A673 (cell line): ENCODE data around the gene SMAD4. TPM values are rescaled to one million over a fixed set of nuclear protein-coding genes. Genes with fewer than 3 reads are reported as not detected.
"Not testable (repeated sequence)": the region's sequence is repeated elsewhere in the genome, so short reads cannot be mapped to it uniquely, and the experiment has no call there.

Source experiments
- BruUV-seq: library from RNA; stranded (reverse); fragments of 400-500 nt; replicated peaks from 2 replicates; lab custom pipeline; 2021; lab: Mats Ljungman, UMichigan
- CTCF ChIA-PET: fragments of 300-600 bp; sonication (Branson Sonifier 250); formaldehyde crosslinking; loops from one replicate; lab custom pipeline; 2022; ENCODE audit warnings: antibody characterized with exemption; lab: Charles Lee
- POLR2A ChIA-PET: fragments of 300-600 bp; sonication (Branson Sonifier 250); formaldehyde crosslinking; loops from one replicate; lab custom pipeline; 2022; ENCODE audit warnings: antibody characterized with exemption; ENCODE audit not compliant: low non-redundant PET; lab: Charles Lee
- DNase-seq: peaks from one replicate; pipeline ENCODE4 v3.0.0-alpha.2; 2015; ENCODE audit warnings: low spot score
- H3K27ac ChIP-seq: fragments of 200-600 bp; sonication (generic); 2 replicates; pipeline ENCODE4 v1.5.1; 2016; ENCODE audit warnings: mixed run types, low read depth, mild to moderate bottlenecking, mixed read lengths, antibody characterized with exemption, low read length; ENCODE audit not compliant: poor library complexity, severe bottlenecking
- H3K27me3 ChIP-seq: fragments of 200-600 bp; sonication (generic); replicated peaks from 2 replicates; pipeline ENCODE4 v1.6.1; 2017; ENCODE audit warnings: mixed run types, low read depth, mild to moderate bottlenecking, mixed read lengths, antibody characterized with exemption, low read length; ENCODE audit not compliant: insufficient read depth, poor library complexity
- H3K36me3 ChIP-seq: fragments of 200-600 bp; sonication (generic); 2 replicates; pipeline ENCODE4 v1.6.1; 2016; ENCODE audit warnings: mixed run types, mild to moderate bottlenecking, mixed read lengths, antibody characterized with exemption, low read length; ENCODE audit not compliant: insufficient read depth, poor library complexity, severe bottlenecking
- H3K4me1 ChIP-seq: fragments of 200-600 bp; sonication (generic); 2 replicates; pipeline ENCODE4 v1.6.1; 2017; ENCODE audit warnings: mixed run types, mild to moderate bottlenecking, mixed read lengths, antibody characterized with exemption, low read length; ENCODE audit not compliant: insufficient read depth, poor library complexity, severe bottlenecking
- H3K4me3 ChIP-seq: fragments of 200-600 bp; sonication (generic); 2 replicates; pipeline ENCODE4 v1.5.1; 2016; ENCODE audit warnings: low read depth, mixed run types, mild to moderate bottlenecking, mixed read lengths, low read length; ENCODE audit not compliant: poor library complexity, severe bottlenecking
- H3K9me3 ChIP-seq: fragments of 200-600 bp; sonication (generic); 2 replicates; pipeline ENCODE4 v1.6.1; 2016; ENCODE audit warnings: mixed run types, low read depth, mild to moderate bottlenecking, mixed read lengths, antibody characterized with exemption, low read length; ENCODE audit not compliant: poor library complexity, severe bottlenecking
- CTCF ChIP-seq: fragments of 300-800, 200-600 bp; sonication (generic); conservative IDR thresholded peaks from 2 replicates; pipeline ENCODE4 v1.5.1; 2017; ENCODE audit warnings: low read depth, mild to moderate bottlenecking, antibody characterized with exemption, low read length, moderate library complexity, mixed read lengths
- EZH2 ChIP-seq: fragments of 200-600 bp; sonication (generic); IDR thresholded peaks from 2 replicates; pipeline ENCODE4 v1.6.1; 2017; ENCODE audit warnings: borderline replicate concordance, low read depth, mild to moderate bottlenecking, mixed read lengths, antibody characterized with exemption, low read length; ENCODE audit not compliant: poor library complexity, severe bottlenecking
- intact Hi-C: fragments of 100-400 bp; cut with micrococcal nuclease; formaldehyde crosslinking; loops from one replicate; pipeline ENCODE4 v1.10.0; 2022; ENCODE audit not compliant: unreplicated experiment
- total RNA-seq: library from RNA; stranded (reverse); gene quantifications from 2 replicates; pipeline ENCODE4 v1.2.3, GENCODE V29; 2021

The SMAD4 gene
- total RNA-seq, 1 experiment from 2014 or later = 120 TPM

GRCh38 chr18:51108330-51108729 lies 78.3 kb downstream of the SMAD4 start:
- ChIA-PET POLR2A (no interaction called here), CTCF (no interaction called here)
- Histone ChIP-seq H3K36me3 (no peaks in the 10 kb centered on the region), H3K9me3 (no peaks in the 10 kb centered on the region), H3K27ac (no peak overlapping the region), H3K27me3 (no peaks in the 10 kb centered on the region), H3K4me1 (no peaks in the 10 kb centered on the region), H3K4me3 (no peak overlapping the region)
- DNase-seq = no peak
- intact Hi-C loops = loop anchor here (10.0 kb wide), 1 partner anchor 284 kb away; the partner anchor contains the start of gene MRO
- TF ChIP-seq EZH2 = no peak
- no peak for TF ChIP-seq CTCF
- no TSS peak for BruUV-seq

- Histone ChIP-seq H3K9me3 (no peaks in the 10 kb centered on the region), H3K4me3 (peak overlapping the region; percentile 21), H3K4me1 (no peaks in the 10 kb centered on the region), H3K36me3 (no peaks in the 10 kb centered on the region), H3K27ac (no peak overlapping the region), H3K27me3 (no peaks in the 10 kb centered on the region)
- BruUV-seq = no TSS peak
- no peak for TF ChIP-seq EZH2
- TF ChIP-seq CTCF = peak; percentile 89
- intact Hi-C loops = loop anchor here (5.0 to 10.0 kb wide), 3 partner anchors 165 to 557 kb away; no protein-coding TSS in a partner anchor
- CTCF ChIA-PET = interaction anchor here (0.5 to 1.2 kb wide), 2 partner anchors 12 to 167 kb away, joined by 3 to 5 read pairs; no protein-coding TSS in a partner anchor
- POLR2A ChIA-PET = no interaction called here
- DNase-seq = peak; percentile 73
These were observed 80.2 kb downstream of the SMAD4 start for GRCh38 chr18:51110073-51110797.

GRCh38 chr18:51111633-51112355 lies 81.8 kb downstream of the SMAD4 start:
- DNase-seq, H3K4me3 ChIP-seq, H3K27me3 ChIP-seq, H3K27ac ChIP-seq, BruUV-seq, CTCF ChIA-PET, H3K4me1 ChIP-seq, H3K9me3 ChIP-seq, H3K36me3 ChIP-seq: not testable (repeated sequence)
- POLR2A ChIA-PET = interaction anchor here (0.6 kb wide), 1 partner anchor 673 kb away, joined by 3 read pairs; no protein-coding TSS in a partner anchor
- intact Hi-C loops = loop anchor here (5.0 to 10.0 kb wide), 3 partner anchors 163 to 556 kb away; no protein-coding TSS in a partner anchor

GRCh38 chr18:51116996-51117395 lies 87.0 kb downstream of the SMAD4 start:
- intact Hi-C loops = loop anchor here (10.0 kb wide), 1 partner anchor 158 kb away; no protein-coding TSS in a partner anchor
- CTCF ChIA-PET, H3K27me3 ChIP-seq, BruUV-seq, H3K36me3 ChIP-seq, POLR2A ChIA-PET, H3K4me1 ChIP-seq, H3K4me3 ChIP-seq, H3K9me3 ChIP-seq, H3K27ac ChIP-seq, DNase-seq: not testable (repeated sequence)

GRCh38 chr18:51119561-51119960 lies 89.5 kb downstream of the SMAD4 start:
- BruUV-seq, H3K36me3 ChIP-seq, CTCF ChIA-PET, DNase-seq, H3K4me1 ChIP-seq, H3K4me3 ChIP-seq, H3K9me3 ChIP-seq, H3K27me3 ChIP-seq, H3K27ac ChIP-seq, POLR2A ChIA-PET: not testable (repeated sequence)
- intact Hi-C loops = loop anchor here (10.0 kb wide), 1 partner anchor 155 kb away; no protein-coding TSS in a partner anchor
